GM23338 (cell line): ENCODE results near the gene ZNF92. TPM values are rescaled to one million over a fixed set of nuclear protein-coding genes. Genes with fewer than 3 reads are reported as not detected.
"Not testable (repeated sequence)": the region's sequence is repeated elsewhere in the genome, so short reads cannot be mapped to it uniquely, and the experiment has no call there.

ENCODE experiments used
- ATAC-seq: fragments of 200-7000 bp; cut with Tn5 transposase; 3 replicates; pipeline ENCODE4 v1.9.1; 2020
- DNase-seq: peaks from one replicate; pipeline ENCODE4 v3.0.0-alpha.2; 2015; ENCODE audit warnings: low spot score
- H2AFZ ChIP-seq: fragments of 200-600 bp; sonication (generic); 2 replicates; pipeline ENCODE4 v1.8.0; 2016; ENCODE audit warnings: antibody characterized with exemption, mild to moderate bottlenecking, moderate library complexity
- H3F3A ChIP-seq: fragments of 200-600 bp; sonication (generic); replicated peaks from 2 replicates; pipeline ENCODE4 v1.8.0; 2017; ENCODE audit warnings: antibody characterized with exemption, mixed run types, low read depth
- H3K27ac ChIP-seq: fragments of 200-600 bp; sonication (generic); 2 replicates; pipeline ENCODE4 v1.6.1; 2016; ENCODE audit warnings: low read depth
- H3K27me3 ChIP-seq: fragments of 200-600 bp; sonication (generic); 2 replicates; pipeline ENCODE4 v1.8.0; 2016; ENCODE audit warnings: mild to moderate bottlenecking, mixed run types, moderate library complexity; ENCODE audit not compliant: insufficient read depth
- H3K36me3 ChIP-seq: fragments of 200-600 bp; sonication (generic); 2 replicates; pipeline ENCODE4 v1.8.0; 2016; ENCODE audit warnings: mild to moderate bottlenecking; ENCODE audit not compliant: insufficient read depth
- H3K4me1 ChIP-seq: fragments of 200-600 bp; sonication (generic); 2 replicates; pipeline ENCODE4 v1.8.0; 2016; ENCODE audit warnings: mild to moderate bottlenecking, moderate library complexity; ENCODE audit not compliant: insufficient read depth
- H3K4me2 ChIP-seq: fragments of 200-600 bp; sonication (generic); 2 replicates; pipeline ENCODE4 v1.7.1; 2017; ENCODE audit warnings: mixed run types
- H3K4me3 ChIP-seq: fragments of 200-600 bp; sonication (generic); 2 replicates; pipeline ENCODE4 v1.6.1; 2016; ENCODE audit warnings: mixed run types
- H3K79me2 ChIP-seq: fragments of 200-600 bp; sonication (generic); replicated peaks from 2 replicates; pipeline ENCODE4 v1.8.0; 2017; ENCODE audit warnings: mild to moderate bottlenecking; ENCODE audit not compliant: insufficient read depth
- H3K9me2 ChIP-seq: fragments of 200-600 bp; sonication (generic); 2 replicates; pipeline ENCODE4 v1.8.0; 2017; ENCODE audit not compliant: insufficient read depth
- H4K20me1 ChIP-seq: fragments of 200-600 bp; sonication (generic); replicated peaks from 2 replicates; pipeline ENCODE4 v1.8.0; 2017; ENCODE audit warnings: mild to moderate bottlenecking; ENCODE audit not compliant: insufficient read depth
- H3K27ac Mint-ChIP-seq: 2 replicates; pipeline ENCODE4 v1.8.0; 2020; ENCODE audit warnings: inconsistent platforms, mild to moderate bottlenecking, moderate library complexity, mixed read lengths
- H3K27me3 Mint-ChIP-seq: 3 replicates; pipeline ENCODE4 v1.8.0; 2022; ENCODE audit warnings: low read depth, mild to moderate bottlenecking, moderate library complexity, mixed read lengths, inconsistent platforms; ENCODE audit not compliant: insufficient read depth, poor library complexity
- H3K36me3 Mint-ChIP-seq: 3 replicates; pipeline ENCODE4 v1.8.0; 2021; ENCODE audit warnings: low read depth, mild to moderate bottlenecking, inconsistent platforms, moderate library complexity, mixed read lengths
- H3K4me1 Mint-ChIP-seq: 3 replicates; pipeline ENCODE4 v1.8.0; 2020; ENCODE audit warnings: mild to moderate bottlenecking, inconsistent platforms, mixed read lengths
- H3K4me3 Mint-ChIP-seq: 3 replicates; pipeline ENCODE4 v1.8.0; 2021; ENCODE audit warnings: moderate library complexity, mild to moderate bottlenecking, inconsistent platforms, mixed read lengths
- H3K9me3 Mint-ChIP-seq: 3 replicates; pipeline ENCODE4 v1.8.0; 2020; ENCODE audit warnings: moderate library complexity, mild to moderate bottlenecking, inconsistent platforms, mixed read lengths
- CREB1 ChIP-seq: fragments of 250-450 bp; sonication (Bioruptor Pico); IDR thresholded peaks from 2 replicates; pipeline ENCODE4 v1.5.0; 2020; ENCODE audit warnings: low read depth, mild to moderate bottlenecking, moderate library complexity
- EZH2 ChIP-seq: fragments of 200-600 bp; sonication (generic); IDR thresholded peaks from one replicate; pipeline ENCODE4 v1.8.0; 2017; ENCODE audit warnings: antibody characterized with exemption, mild to moderate bottlenecking, low read depth; ENCODE audit not compliant: unreplicated experiment
- NANOG ChIP-seq: IDR thresholded peaks from 2 replicates; pipeline ENCODE4 v1.6.1; 2016; ENCODE audit warnings: antibody characterized with exemption, borderline replicate concordance
- POLR2AphosphoS5 ChIP-seq: IDR thresholded peaks from 2 replicates; pipeline ENCODE4 v1.6.1; 2016; ENCODE audit warnings: antibody characterized with exemption, low read depth
- STAT1 ChIP-seq: IDR thresholded peaks from one replicate; pipeline ENCODE4 v1.6.1; 2016; ENCODE audit warnings: antibody characterized with exemption; ENCODE audit not compliant: unreplicated experiment
- ZNF114 ChIP-seq: fragments of 250-450 bp; sonication (Bioruptor Pico); IDR thresholded peaks from 2 replicates; pipeline ENCODE4 v1.5.0; 2020; ENCODE audit warnings: mild to moderate bottlenecking, moderate library complexity
- ZNF331 ChIP-seq: fragments of 250-450 bp; sonication (Bioruptor Pico); IDR thresholded peaks from 2 replicates; pipeline ENCODE4 v1.5.0; 2020; ENCODE audit warnings: low read depth, mild to moderate bottlenecking, moderate library complexity
- polyA plus RNA-seq: library from polyadenylated mRNA; unstranded; fragments of >200 nt; fragmentation: Nextera tagmentation; extraction: Ambion mirVana; gene quantifications from 2 replicates; pipeline ENCODE4 v1.2.1, GENCODE V29; 2016
- total RNA-seq: library from RNA; depleted of rRNA; stranded (reverse); fragments of >200 nt; shearing (Covaris generic); gene quantifications from 2 replicates; pipeline ENCODE4 v1.2.3, GENCODE V29; 2014
- TF ChIP-seq, protein P1 (sequence below), 2 experiments: fragments of 200-600 bp in 1 of 2; sonication (generic) in 1 of 2; conservative IDR thresholded peaks; 2 replicates each; pipeline versions ENCODE4 v1.5.1 to v1.6.1; 2016 to 2017; ENCODE audit warnings: antibody characterized with exemption in 2 of 2, low read depth in 2 of 2, mild to moderate bottlenecking in 2 of 2, moderate library complexity in 1 of 2
- TF ChIP-seq, protein P2 (sequence below): fragments of 250-450 bp; sonication (Bioruptor Pico); IDR thresholded peaks from 2 replicates; pipeline ENCODE4 v1.5.0; 2020; ENCODE audit warnings: mild to moderate bottlenecking, moderate library complexity
- TF ChIP-seq, protein P3 (sequence below): IDR thresholded peaks from 2 replicates; pipeline ENCODE4 v1.6.1; 2016; ENCODE audit warnings: antibody characterized with exemption
- TF ChIP-seq, protein P4 (sequence below): IDR thresholded peaks from one replicate; pipeline ENCODE4 v1.6.1; 2018; ENCODE audit warnings: antibody characterized with exemption; ENCODE audit not compliant: unreplicated experiment

ZNF92 gene
- total and polyA plus RNA-seq, 2 experiments from 2014 or later = 25.3 to 56.3 TPM

DNA sequence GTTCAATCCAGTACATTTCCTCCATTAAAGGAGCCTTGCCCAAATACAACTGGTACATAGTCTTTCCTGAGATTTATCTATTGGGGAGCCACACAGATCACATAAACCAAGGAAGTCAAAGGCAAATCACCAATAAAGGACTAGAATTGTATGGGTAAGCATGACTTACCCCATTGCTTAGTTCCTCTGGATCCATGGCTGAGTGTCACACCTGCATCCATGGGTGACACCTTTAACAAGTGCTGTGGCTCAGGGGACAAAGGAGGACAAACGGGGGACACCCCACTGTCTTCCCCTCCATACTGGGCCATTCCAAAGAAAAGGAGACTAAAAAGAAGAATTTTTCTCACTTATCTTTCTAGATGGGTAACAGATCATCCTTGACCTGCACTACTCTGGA, 30.4 kb downstream of the ZNF92 start:
- Histone ChIP-seq H3K4me1 (no peaks in the 10 kb centered on the region), H3K27me3 (no peaks in the 10 kb centered on the region), H3K4me2 (no peak overlapping the region), H3K9me2 (no peaks in the 10 kb centered on the region), H3K27ac (no peak overlapping the region), H4K20me1 (no peaks in the 10 kb centered on the region), H3K4me3 (no peak overlapping the region), H3K36me3 (peaks cover 30% of the 10 kb centered on the region; the same call in 1 of the 2 replicates), H3K79me2 (no peaks in the 10 kb centered on the region), H3F3A (no peaks in the 10 kb centered on the region), H2AFZ (no peak overlapping the region)
- DNase-seq = no peak
- Mint-ChIP-seq H3K4me1 (no peaks in the 10 kb centered on the region), H3K36me3 (peaks cover 60% of the 10 kb centered on the region), H3K27ac (no peak overlapping the region), H3K4me3 (no peak overlapping the region), H3K27me3 (peaks cover 4% of the 10 kb centered on the region), H3K9me3 (peaks cover 85% of the 10 kb centered on the region)
- no peak for ATAC-seq
- TF ChIP-seq EZH2 = no peak
- no peak for TF ChIP-seq CREB1 (CRISPR knock-in tag)
- no peak for TF ChIP-seq ZNF114 (CRISPR knock-in tag)
- TF ChIP-seq, protein P1, sequence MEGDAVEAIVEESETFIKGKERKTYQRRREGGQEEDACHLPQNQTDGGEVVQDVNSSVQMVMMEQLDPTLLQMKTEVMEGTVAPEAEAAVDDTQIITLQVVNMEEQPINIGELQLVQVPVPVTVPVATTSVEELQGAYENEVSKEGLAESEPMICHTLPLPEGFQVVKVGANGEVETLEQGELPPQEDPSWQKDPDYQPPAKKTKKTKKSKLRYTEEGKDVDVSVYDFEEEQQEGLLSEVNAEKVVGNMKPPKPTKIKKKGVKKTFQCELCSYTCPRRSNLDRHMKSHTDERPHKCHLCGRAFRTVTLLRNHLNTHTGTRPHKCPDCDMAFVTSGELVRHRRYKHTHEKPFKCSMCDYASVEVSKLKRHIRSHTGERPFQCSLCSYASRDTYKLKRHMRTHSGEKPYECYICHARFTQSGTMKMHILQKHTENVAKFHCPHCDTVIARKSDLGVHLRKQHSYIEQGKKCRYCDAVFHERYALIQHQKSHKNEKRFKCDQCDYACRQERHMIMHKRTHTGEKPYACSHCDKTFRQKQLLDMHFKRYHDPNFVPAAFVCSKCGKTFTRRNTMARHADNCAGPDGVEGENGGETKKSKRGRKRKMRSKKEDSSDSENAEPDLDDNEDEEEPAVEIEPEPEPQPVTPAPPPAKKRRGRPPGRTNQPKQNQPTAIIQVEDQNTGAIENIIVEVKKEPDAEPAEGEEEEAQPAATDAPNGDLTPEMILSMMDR (conservative IDR thresholded peaks at IDR 0.05; ENCODE audit: low read depth in 2 of 2) = no peak
- no peak for TF ChIP-seq STAT1
- TF ChIP-seq, protein P2, sequence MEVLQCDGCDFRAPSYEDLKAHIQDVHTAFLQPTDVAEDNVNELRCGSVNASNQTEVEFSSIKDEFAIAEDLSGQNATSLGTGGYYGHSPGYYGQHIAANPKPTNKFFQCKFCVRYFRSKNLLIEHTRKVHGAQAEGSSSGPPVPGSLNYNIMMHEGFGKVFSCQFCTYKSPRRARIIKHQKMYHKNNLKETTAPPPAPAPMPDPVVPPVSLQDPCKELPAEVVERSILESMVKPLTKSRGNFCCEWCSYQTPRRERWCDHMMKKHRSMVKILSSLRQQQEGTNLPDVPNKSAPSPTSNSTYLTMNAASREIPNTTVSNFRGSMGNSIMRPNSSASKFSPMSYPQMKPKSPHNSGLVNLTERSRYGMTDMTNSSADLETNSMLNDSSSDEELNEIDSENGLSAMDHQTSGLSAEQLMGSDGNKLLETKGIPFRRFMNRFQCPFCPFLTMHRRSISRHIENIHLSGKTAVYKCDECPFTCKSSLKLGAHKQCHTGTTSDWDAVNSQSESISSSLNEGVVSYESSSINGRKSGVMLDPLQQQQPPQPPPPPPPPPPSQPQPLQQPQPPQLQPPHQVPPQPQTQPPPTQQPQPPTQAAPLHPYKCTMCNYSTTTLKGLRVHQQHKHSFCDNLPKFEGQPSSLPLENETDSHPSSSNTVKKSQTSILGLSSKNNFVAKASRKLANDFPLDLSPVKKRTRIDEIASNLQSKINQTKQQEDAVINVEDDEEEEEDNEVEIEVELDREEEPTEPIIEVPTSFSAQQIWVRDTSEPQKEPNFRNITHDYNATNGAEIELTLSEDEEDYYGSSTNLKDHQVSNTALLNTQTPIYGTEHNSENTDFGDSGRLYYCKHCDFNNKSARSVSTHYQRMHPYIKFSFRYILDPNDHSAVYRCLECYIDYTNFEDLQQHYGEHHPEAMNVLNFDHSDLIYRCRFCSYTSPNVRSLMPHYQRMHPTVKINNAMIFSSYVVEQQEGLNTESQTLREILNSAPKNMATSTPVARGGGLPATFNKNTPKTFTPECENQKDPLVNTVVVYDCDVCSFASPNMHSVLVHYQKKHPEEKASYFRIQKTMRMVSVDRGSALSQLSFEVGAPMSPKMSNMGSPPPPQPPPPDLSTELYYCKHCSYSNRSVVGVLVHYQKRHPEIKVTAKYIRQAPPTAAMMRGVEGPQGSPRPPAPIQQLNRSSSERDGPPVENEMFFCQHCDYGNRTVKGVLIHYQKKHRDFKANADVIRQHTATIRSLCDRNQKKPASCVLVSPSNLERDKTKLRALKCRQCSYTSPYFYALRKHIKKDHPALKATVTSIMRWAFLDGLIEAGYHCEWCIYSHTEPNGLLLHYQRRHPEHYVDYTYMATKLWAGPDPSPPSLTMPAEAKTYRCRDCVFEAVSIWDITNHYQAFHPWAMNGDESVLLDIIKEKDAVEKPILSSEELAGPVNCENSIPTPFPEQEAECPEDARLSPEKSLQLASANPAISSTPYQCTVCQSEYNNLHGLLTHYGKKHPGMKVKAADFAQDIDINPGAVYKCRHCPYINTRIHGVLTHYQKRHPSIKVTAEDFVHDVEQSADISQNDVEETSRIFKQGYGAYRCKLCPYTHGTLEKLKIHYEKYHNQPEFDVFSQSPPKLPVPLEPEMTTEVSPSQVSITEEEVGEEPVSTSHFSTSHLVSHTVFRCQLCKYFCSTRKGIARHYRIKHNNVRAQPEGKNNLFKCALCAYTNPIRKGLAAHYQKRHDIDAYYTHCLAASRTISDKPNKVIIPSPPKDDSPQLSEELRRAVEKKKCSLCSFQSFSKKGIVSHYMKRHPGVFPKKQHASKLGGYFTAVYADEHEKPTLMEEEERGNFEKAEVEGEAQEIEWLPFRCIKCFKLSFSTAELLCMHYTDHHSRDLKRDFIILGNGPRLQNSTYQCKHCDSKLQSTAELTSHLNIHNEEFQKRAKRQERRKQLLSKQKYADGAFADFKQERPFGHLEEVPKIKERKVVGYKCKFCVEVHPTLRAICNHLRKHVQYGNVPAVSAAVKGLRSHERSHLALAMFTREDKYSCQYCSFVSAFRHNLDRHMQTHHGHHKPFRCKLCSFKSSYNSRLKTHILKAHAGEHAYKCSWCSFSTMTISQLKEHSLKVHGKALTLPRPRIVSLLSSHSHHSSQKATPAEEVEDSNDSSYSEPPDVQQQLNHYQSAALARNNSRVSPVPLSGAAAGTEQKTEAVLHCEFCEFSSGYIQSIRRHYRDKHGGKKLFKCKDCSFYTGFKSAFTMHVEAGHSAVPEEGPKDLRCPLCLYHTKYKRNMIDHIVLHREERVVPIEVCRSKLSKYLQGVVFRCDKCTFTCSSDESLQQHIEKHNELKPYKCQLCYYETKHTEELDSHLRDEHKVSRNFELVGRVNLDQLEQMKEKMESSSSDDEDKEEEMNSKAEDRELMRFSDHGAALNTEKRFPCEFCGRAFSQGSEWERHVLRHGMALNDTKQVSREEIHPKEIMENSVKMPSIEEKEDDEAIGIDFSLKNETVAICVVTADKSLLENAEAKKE (CRISPR knock-in tag) = no peak
- no peak for TF ChIP-seq NANOG
- TF ChIP-seq, protein P3, sequence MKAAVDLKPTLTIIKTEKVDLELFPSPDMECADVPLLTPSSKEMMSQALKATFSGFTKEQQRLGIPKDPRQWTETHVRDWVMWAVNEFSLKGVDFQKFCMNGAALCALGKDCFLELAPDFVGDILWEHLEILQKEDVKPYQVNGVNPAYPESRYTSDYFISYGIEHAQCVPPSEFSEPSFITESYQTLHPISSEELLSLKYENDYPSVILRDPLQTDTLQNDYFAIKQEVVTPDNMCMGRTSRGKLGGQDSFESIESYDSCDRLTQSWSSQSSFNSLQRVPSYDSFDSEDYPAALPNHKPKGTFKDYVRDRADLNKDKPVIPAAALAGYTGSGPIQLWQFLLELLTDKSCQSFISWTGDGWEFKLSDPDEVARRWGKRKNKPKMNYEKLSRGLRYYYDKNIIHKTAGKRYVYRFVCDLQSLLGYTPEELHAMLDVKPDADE = no peak
- no peak for TF ChIP-seq ZNF331 (CRISPR knock-in tag)
- TF ChIP-seq, protein P4, sequence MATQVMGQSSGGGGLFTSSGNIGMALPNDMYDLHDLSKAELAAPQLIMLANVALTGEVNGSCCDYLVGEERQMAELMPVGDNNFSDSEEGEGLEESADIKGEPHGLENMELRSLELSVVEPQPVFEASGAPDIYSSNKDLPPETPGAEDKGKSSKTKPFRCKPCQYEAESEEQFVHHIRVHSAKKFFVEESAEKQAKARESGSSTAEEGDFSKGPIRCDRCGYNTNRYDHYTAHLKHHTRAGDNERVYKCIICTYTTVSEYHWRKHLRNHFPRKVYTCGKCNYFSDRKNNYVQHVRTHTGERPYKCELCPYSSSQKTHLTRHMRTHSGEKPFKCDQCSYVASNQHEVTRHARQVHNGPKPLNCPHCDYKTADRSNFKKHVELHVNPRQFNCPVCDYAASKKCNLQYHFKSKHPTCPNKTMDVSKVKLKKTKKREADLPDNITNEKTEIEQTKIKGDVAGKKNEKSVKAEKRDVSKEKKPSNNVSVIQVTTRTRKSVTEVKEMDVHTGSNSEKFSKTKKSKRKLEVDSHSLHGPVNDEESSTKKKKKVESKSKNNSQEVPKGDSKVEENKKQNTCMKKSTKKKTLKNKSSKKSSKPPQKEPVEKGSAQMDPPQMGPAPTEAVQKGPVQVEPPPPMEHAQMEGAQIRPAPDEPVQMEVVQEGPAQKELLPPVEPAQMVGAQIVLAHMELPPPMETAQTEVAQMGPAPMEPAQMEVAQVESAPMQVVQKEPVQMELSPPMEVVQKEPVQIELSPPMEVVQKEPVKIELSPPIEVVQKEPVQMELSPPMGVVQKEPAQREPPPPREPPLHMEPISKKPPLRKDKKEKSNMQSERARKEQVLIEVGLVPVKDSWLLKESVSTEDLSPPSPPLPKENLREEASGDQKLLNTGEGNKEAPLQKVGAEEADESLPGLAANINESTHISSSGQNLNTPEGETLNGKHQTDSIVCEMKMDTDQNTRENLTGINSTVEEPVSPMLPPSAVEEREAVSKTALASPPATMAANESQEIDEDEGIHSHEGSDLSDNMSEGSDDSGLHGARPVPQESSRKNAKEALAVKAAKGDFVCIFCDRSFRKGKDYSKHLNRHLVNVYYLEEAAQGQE = no peak
- TF ChIP-seq POLR2AphosphoS5 = no peak

DNA sequence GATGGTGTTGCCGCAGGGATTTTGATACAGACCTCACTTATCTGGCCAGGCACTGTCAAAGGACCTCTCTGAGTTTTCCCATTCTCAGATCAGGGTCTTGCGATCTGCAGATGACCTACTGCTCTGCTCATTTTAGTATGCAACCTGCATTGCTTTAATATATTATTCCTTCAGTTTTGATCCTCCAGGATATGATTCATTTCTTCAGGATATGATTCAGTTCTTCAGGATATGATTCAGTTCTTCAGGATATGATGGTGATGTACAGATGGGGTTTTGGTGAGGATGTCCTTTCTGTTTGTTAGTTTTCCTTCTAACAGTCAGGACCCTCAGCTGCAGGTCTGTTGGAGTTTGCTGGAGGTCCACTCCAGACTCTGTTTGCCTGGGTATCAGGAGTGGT, 33.1 kb downstream of the ZNF92 start:
- not testable (repeated sequence) for H3K27ac Mint-ChIP-seq, H3K4me3 Mint-ChIP-seq, H3F3A ChIP-seq, DNase-seq, H2AFZ ChIP-seq, H3K79me2 ChIP-seq, H3K36me3 ChIP-seq, H3K4me1 Mint-ChIP-seq, H3K27me3 ChIP-seq, H3K4me3 ChIP-seq, H3K4me2 ChIP-seq, H3K4me1 ChIP-seq, ATAC-seq, H3K27me3 Mint-ChIP-seq, H3K9me2 ChIP-seq, H3K27ac ChIP-seq, H4K20me1 ChIP-seq
- Mint-ChIP-seq H3K9me3 (peaks cover 94% of the 10 kb centered on the region), H3K36me3 (peaks cover 38% of the 10 kb centered on the region)
